Neuronal stem cell (in vitro differentiated cells): ENCODE results near the gene BRSK2.
A peak's percentile ranks its signal among the peaks of the same experiment; 100 is the strongest.
"Not testable (repeated sequence)": the region's sequence is repeated elsewhere in the genome, so short reads cannot be mapped to it uniquely, and the experiment has no call there.

Experiments used
- DNase-seq: peaks from one replicate; pipeline ENCODE4 v3.0.0-alpha.2; 2013; ENCODE audit warnings: low spot score
- H2AFZ ChIP-seq: one replicate; pipeline ENCODE4 v1.6.1; 2013; ENCODE audit warnings: mild to moderate bottlenecking, low read length, inconsistent platforms
- H2AK5ac ChIP-seq: 2 replicates; pipeline ENCODE4 v1.6.1; 2013; ENCODE audit warnings: low read depth, mild to moderate bottlenecking, inconsistent platforms, low read length, moderate library complexity, mixed read lengths
- H2BK120ac ChIP-seq: 2 replicates; pipeline ENCODE4 v1.6.1; 2013; ENCODE audit warnings: low read depth, mild to moderate bottlenecking, inconsistent platforms, low read length, moderate library complexity, mixed read lengths
- H2BK12ac ChIP-seq: one replicate; pipeline ENCODE4 v1.6.1; 2013; ENCODE audit warnings: low read length, inconsistent platforms
- H2BK15ac ChIP-seq: 2 replicates; pipeline ENCODE4 v1.6.1; 2013; ENCODE audit warnings: mild to moderate bottlenecking, low read length, inconsistent platforms, mixed read lengths
- H2BK5ac ChIP-seq: one replicate; pipeline ENCODE4 v1.6.1; 2013; ENCODE audit warnings: inconsistent platforms, mild to moderate bottlenecking, low read length, moderate library complexity
- H3K14ac ChIP-seq: one replicate; pipeline ENCODE4 v1.6.1; 2013; ENCODE audit warnings: low read length, inconsistent platforms
- H3K18ac ChIP-seq: 2 replicates; pipeline ENCODE4 v1.6.1; 2013; ENCODE audit warnings: low read length, inconsistent platforms
- H3K23ac ChIP-seq: 2 replicates; pipeline ENCODE4 v1.6.1; 2013; ENCODE audit warnings: low read depth, mild to moderate bottlenecking, mixed read lengths, low read length, inconsistent platforms; ENCODE audit not compliant: poor library complexity
- H3K27ac ChIP-seq: replicated peaks from 3 replicates; pipeline ENCODE4 v1.5.1; 2013; ENCODE audit warnings: low read length, inconsistent platforms
- H3K27me3 ChIP-seq, 3 experiments: 2 replicates each; pipeline ENCODE4 v1.6.1; 2013; ENCODE audit warnings: low read length in 3 of 3, mild to moderate bottlenecking in 2 of 3, inconsistent platforms in 1 of 3, low read depth in 1 of 3, mixed read lengths in 1 of 3, moderate library complexity in 1 of 3; ENCODE audit not compliant: control insufficient read depth in 3 of 3, insufficient read depth in 3 of 3
- H3K36me3 ChIP-seq, 2 donors: replicated peaks in 1 of 2; 2 replicates each; pipeline ENCODE4 v1.6.1; 2013; ENCODE audit warnings: low read length in 2 of 2; ENCODE audit not compliant: control insufficient read depth in 2 of 2, insufficient read depth in 2 of 2
- H3K4ac ChIP-seq: 2 replicates; pipeline ENCODE4 v1.6.1; 2013; ENCODE audit warnings: inconsistent platforms, mild to moderate bottlenecking, low read length, moderate library complexity
- H3K4me1 ChIP-seq, 2 donors: 1 replicate in 1 of 2; 2 replicates in 1 of 2; pipeline ENCODE4 v1.6.1; 2013; ENCODE audit warnings: low read length in 2 of 2, low read depth in 1 of 2; ENCODE audit not compliant: control insufficient read depth in 2 of 2, insufficient read depth in 1 of 2
- H3K4me2 ChIP-seq: one replicate; pipeline ENCODE4 v1.6.1; 2013; ENCODE audit warnings: mild to moderate bottlenecking, low read length, inconsistent platforms; ENCODE audit not compliant: insufficient read depth, poor library complexity, severe bottlenecking
- H3K4me3 ChIP-seq, 2 donors: 2 replicates each; pipeline ENCODE4 v1.5.1; 2013; ENCODE audit warnings: low read length in 2 of 2, mild to moderate bottlenecking in 2 of 2, inconsistent platforms in 1 of 2, moderate library complexity in 1 of 2
- H3K79me1 ChIP-seq: one replicate; pipeline ENCODE4 v1.6.1; 2013; ENCODE audit warnings: low read depth, mild to moderate bottlenecking, inconsistent platforms, low read length, moderate library complexity
- H3K9ac ChIP-seq: one replicate; pipeline ENCODE4 v1.6.1; 2013; ENCODE audit warnings: mild to moderate bottlenecking, low read depth, low read length, inconsistent platforms; ENCODE audit not compliant: poor library complexity
- H3K9me3 ChIP-seq, 2 donors: replicated peaks in 1 of 2; 2 replicates each; pipeline versions ENCODE3 to v1.6.1; 2013; ENCODE audit warnings: low read length in 2 of 2, mild to moderate bottlenecking in 2 of 2, inconsistent platforms in 1 of 2, low read depth in 1 of 2, mixed read lengths in 1 of 2, moderate library complexity in 1 of 2; ENCODE audit not compliant: control insufficient read depth in 2 of 2, insufficient read depth in 1 of 2
- H4K8ac ChIP-seq: one replicate; pipeline ENCODE4 v1.6.1; 2013; ENCODE audit warnings: low read depth, mild to moderate bottlenecking, inconsistent platforms, low read length, moderate library complexity
- H4K91ac ChIP-seq: one replicate; pipeline ENCODE4 v1.6.1; 2013; ENCODE audit warnings: low read length, low read depth, mild to moderate bottlenecking, inconsistent platforms; ENCODE audit not compliant: poor library complexity
- WGBS, 2 donors: extraction: QIAGEN DNeasy Blood & Tissue Kit; methylation state at CpG; one replicate each; pipeline ENCODE4 v1.1.7; 2013; ENCODE audit warnings: missing lambda C conversion rate in 2 of 2, mixed read lengths in 1 of 2; ENCODE audit not compliant: insufficient read length in 2 of 2, insufficient replicate concordance in 1 of 2; ENCODE audit errors: extremely low coverage in 2 of 2; 5-methylcytosine and 5-hydroxymethylcytosine counted together

BRSK2 gene

GRCh38 chr11:1346669-1347390 lies 42.9 kb upstream of the BRSK2 start:
- WGBS, 2 donors: no CpG with 5 or more reads among the region's 28 CpGs
- H3K9me3 ChIP-seq: no peaks in the 10 kb centered on the region
- DNase-seq: no peak
- no peak overlapping the region for H3K4ac ChIP-seq
- H2AFZ ChIP-seq: no peak overlapping the region
- peak overlapping the region; percentile 59 for H3K18ac ChIP-seq
- no peak overlapping the region for H3K4me2 ChIP-seq
- H3K27me3 ChIP-seq: peaks cover 0 to 18% (median 0%) of the 10 kb centered on the region in 3 experiments
- H3K4me1 ChIP-seq: peaks cover 23 to 24% of the 10 kb centered on the region in 2 donors
- peak overlapping the region; percentile 95 for H2AK5ac ChIP-seq
- H3K23ac ChIP-seq: peak overlapping the region; percentile 55
- no peak overlapping the region for H4K91ac ChIP-seq
- H2BK12ac ChIP-seq: peak overlapping the region; percentile 99
- H2BK15ac ChIP-seq: peak overlapping the region; percentile 67
- no peaks in the 10 kb centered on the region for H3K36me3 ChIP-seq
- H3K27ac ChIP-seq: no peak overlapping the region
- H3K9ac ChIP-seq: no peak overlapping the region
- H3K14ac ChIP-seq: no peak overlapping the region
- no peak overlapping the region for H3K4me3 ChIP-seq
- H2BK5ac ChIP-seq: no peak overlapping the region
- H3K79me1 ChIP-seq: no peaks in the 10 kb centered on the region
- H4K8ac ChIP-seq: no peak overlapping the region
- H2BK120ac ChIP-seq: no peak overlapping the region

DNA sequence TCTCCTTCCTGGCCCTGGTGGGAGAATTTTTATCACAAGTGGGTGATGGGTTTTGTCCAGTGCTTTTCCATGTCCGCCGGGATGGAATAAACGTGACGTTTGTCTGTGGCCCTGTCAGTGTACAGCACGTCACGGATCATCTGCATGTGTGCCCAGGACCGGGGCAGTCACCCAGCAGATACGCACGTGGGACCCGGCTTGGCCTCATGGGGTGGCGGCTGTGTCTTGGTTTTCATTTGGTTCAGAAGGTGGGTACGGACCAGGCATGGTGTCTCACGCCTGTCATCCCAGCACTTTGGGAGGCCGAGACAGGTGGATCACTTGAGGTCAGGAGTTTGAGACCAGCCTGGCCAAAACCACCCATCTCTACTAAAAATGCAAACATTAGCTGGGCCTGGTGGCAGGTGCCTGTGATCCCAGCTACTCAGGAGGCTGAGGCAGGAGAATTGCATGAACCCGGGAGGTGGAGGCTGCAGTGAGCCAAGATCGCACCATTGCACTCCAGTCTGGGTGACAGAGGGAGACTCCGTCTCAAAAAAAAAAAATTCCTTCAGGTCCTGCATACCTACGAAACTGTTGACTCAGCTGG lies 42.2 kb upstream of the BRSK2 start:
- no CpG with 5 or more reads among the region's 18 CpGs for WGBS, 2 donors
- not testable (repeated sequence) for H4K8ac ChIP-seq, DNase-seq, H3K23ac ChIP-seq, H3K4me2 ChIP-seq, H3K4me3 ChIP-seq, H3K4ac ChIP-seq, H3K27ac ChIP-seq, H3K9ac ChIP-seq, H3K9me3 ChIP-seq, H2AFZ ChIP-seq, H4K91ac ChIP-seq, H2BK5ac ChIP-seq, H2BK12ac ChIP-seq, H3K36me3 ChIP-seq, H3K79me1 ChIP-seq, H2BK120ac ChIP-seq, H3K14ac ChIP-seq, H2BK15ac ChIP-seq
- Histone ChIP-seq H3K18ac (peak overlapping the region; percentile 90), H2AK5ac (peak overlapping the region; percentile 86), H3K4me1 (peaks cover 23 to 24% of the 10 kb centered on the region in 2 donors), H3K27me3 (peaks cover 0 to 18% (median 0%) of the 10 kb centered on the region in 3 experiments)

GRCh38 chr11:1348146-1348795 lies 41.5 kb upstream of the BRSK2 start:
- no CpG with 5 or more reads among the region's 14 CpGs for WGBS, 2 donors
- Histone ChIP-seq H2BK12ac (peak overlapping the region; percentile 43), H3K4ac (no peak overlapping the region), H3K4me3 (no peak overlapping the region), H3K4me2 (no peak overlapping the region), H3K23ac (no peak overlapping the region), H2BK120ac (no peak overlapping the region), H3K9ac (no peak overlapping the region), H2AK5ac (peak overlapping the region; percentile 98), H2BK15ac (peak overlapping the region; percentile 38), H3K36me3 (no peaks in the 10 kb centered on the region), H3K27me3 (peaks cover 0 to 20% (median 0%) of the 10 kb centered on the region in 3 experiments), H3K18ac (peak overlapping the region; percentile 93), H3K14ac (no peak overlapping the region), H3K4me1 (peaks cover 23 to 24% of the 10 kb centered on the region in 2 donors), H3K9me3 (no peaks in the 10 kb centered on the region), H4K91ac (no peak overlapping the region), H3K27ac (no peak overlapping the region), H2BK5ac (peak overlapping the region; percentile 71), H2AFZ (peak overlapping the region; percentile 78), H4K8ac (no peak overlapping the region), H3K79me1 (no peaks in the 10 kb centered on the region)
- no peak for DNase-seq

DNA sequence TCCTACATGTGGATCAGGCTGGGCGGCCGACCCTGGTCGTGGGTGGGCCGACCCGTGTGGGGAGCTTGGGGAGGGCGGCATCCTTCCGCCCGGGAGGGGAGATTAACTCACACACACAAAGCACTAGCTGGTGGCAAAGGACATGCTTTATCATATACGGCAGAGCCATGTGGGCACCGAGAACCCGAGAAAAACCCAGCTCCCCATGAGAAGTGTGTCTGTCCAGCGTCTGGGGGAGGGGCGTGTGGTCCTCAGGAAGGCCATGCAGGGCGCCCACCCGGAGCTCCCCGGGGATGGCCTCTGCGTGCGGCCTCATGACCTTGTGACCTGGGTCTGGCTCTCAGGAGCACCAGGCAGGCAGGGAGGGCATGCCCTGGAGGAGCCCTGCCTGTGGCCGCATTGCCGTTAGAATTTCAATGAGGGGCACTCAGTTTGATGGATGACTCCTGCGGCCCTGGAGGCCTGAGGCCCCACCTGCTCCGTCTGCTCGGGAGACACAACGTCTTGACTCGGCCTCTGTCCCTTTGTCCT lies 40.9 kb upstream of the BRSK2 start:
- no peaks in the 10 kb centered on the region for H3K79me1 ChIP-seq
- H3K4me1 ChIP-seq: peaks cover 23 to 24% of the 10 kb centered on the region in 2 donors
- peaks cover 0 to 22% (median 0%) of the 10 kb centered on the region in 3 experiments for H3K27me3 ChIP-seq
- H3K4me2 ChIP-seq: no peak overlapping the region
- no peak overlapping the region for H3K9ac ChIP-seq
- H3K4ac ChIP-seq: no peak overlapping the region
- no peak overlapping the region for H4K91ac ChIP-seq
- peak overlapping the region; percentile 100 for H2BK15ac ChIP-seq
- no peaks in the 10 kb centered on the region for H3K9me3 ChIP-seq
- H3K36me3 ChIP-seq: no peaks in the 10 kb centered on the region
- H3K18ac ChIP-seq: peak overlapping the region; percentile 93
- no peak overlapping the region for H4K8ac ChIP-seq
- H2AK5ac ChIP-seq: peak overlapping the region; percentile 98
- no peak overlapping the region for H3K4me3 ChIP-seq
- peak overlapping the region; percentile 98 for H2BK120ac ChIP-seq
- peak overlapping the region; percentile 71 for H2BK5ac ChIP-seq
- H3K14ac ChIP-seq: peak overlapping the region; percentile 75
- DNase-seq: no peak
- H3K27ac ChIP-seq: peak overlapping the region; percentile 4
- no peak overlapping the region for H3K23ac ChIP-seq
- H2AFZ ChIP-seq: peak overlapping the region; percentile 78
- H2BK12ac ChIP-seq: peak overlapping the region; percentile 75
- WGBS, 2 donors: no CpG with 5 or more reads among the region's 25 CpGs
